HL-60/S4 treated with retinoic acid at 250 ng/mL for 4 days and 3 days (cell line): Measurements from ENCODE around the gene BMS1.
"Not testable (repeated sequence)": the region's sequence is repeated elsewhere in the genome, so short reads cannot be mapped to it uniquely, and the experiment has no call there.

Source experiments
- in situ Hi-C: fragments of 300-500 bp; cut with MboI; formaldehyde crosslinking; loops from 2 replicates; pipeline ENCODE4 v1.7.0; 2022; ENCODE audit warnings: low sequenced_read_pairs

The BMS1 gene, protein sequence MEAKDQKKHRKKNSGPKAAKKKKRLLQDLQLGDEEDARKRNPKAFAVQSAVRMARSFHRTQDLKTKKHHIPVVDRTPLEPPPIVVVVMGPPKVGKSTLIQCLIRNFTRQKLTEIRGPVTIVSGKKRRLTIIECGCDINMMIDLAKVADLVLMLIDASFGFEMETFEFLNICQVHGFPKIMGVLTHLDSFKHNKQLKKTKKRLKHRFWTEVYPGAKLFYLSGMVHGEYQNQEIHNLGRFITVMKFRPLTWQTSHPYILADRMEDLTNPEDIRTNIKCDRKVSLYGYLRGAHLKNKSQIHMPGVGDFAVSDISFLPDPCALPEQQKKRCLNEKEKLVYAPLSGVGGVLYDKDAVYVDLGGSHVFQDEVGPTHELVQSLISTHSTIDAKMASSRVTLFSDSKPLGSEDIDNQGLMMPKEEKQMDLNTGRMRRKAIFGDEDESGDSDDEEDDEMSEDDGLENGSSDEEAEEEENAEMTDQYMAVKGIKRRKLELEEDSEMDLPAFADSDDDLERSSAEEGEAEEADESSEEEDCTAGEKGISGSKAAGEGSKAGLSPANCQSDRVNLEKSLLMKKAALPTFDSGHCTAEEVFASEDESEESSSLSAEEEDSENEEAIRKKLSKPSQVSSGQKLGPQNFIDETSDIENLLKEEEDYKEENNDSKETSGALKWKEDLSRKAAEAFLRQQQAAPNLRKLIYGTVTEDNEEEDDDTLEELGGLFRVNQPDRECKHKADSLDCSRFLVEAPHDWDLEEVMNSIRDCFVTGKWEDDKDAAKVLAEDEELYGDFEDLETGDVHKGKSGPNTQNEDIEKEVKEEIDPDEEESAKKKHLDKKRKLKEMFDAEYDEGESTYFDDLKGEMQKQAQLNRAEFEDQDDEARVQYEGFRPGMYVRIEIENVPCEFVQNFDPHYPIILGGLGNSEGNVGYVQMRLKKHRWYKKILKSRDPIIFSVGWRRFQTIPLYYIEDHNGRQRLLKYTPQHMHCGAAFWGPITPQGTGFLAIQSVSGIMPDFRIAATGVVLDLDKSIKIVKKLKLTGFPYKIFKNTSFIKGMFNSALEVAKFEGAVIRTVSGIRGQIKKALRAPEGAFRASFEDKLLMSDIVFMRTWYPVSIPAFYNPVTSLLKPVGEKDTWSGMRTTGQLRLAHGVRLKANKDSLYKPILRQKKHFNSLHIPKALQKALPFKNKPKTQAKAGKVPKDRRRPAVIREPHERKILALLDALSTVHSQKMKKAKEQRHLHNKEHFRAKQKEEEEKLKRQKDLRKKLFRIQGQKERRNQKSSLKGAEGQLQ

GRCh38 chr10:42782446-42783180 is at the start of gene BMS1:
Gene BMS1 (plus strand): TSS chr10:42782795. CDS start chr10:42784395, 1,600 bp downstream.
- in situ Hi-C loops: no loop called here

GRCh38 chr10:42734536-42734935 is 48.1 kb upstream of the BMS1 start:
- in situ Hi-C loops: no loop called here

GRCh38 chr10:42738679-42739078 is 43.9 kb upstream of the BMS1 start:
- in situ Hi-C loops: no loop called here

- in situ Hi-C loops: not testable (repeated sequence)
Measured at GRCh38 chr10:42741536-42741935, 41.1 kb upstream of the BMS1 start.

GRCh38 chr10:42743697-42744096 is 38.9 kb upstream of the BMS1 start:
- in situ Hi-C loops: no loop called here

- in situ Hi-C loops: no loop called here
Measured at GRCh38 chr10:42744134-42744701, 38.4 kb upstream of the BMS1 start.

DNA sequence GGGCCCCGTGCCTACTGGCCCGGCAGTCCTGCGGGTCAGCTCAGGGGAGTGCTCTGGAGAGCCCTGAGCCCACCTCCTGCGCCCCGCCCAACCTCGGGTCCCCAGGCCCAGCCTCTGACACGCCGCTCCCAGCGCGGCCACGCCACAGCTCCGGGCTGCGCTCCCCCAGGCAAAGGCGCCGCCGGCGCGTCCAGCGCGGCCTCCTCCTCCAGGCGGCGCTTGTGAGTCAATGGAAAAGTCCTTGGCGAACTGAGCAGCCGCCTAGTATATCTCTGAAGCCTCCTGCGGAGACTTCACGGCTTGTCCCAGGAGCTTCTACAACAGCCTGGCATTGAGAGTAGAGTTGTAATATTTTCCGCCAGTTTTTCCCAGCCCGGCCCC is 29.5 kb upstream of the BMS1 start:
- in situ Hi-C loops: no loop called here

DNA sequence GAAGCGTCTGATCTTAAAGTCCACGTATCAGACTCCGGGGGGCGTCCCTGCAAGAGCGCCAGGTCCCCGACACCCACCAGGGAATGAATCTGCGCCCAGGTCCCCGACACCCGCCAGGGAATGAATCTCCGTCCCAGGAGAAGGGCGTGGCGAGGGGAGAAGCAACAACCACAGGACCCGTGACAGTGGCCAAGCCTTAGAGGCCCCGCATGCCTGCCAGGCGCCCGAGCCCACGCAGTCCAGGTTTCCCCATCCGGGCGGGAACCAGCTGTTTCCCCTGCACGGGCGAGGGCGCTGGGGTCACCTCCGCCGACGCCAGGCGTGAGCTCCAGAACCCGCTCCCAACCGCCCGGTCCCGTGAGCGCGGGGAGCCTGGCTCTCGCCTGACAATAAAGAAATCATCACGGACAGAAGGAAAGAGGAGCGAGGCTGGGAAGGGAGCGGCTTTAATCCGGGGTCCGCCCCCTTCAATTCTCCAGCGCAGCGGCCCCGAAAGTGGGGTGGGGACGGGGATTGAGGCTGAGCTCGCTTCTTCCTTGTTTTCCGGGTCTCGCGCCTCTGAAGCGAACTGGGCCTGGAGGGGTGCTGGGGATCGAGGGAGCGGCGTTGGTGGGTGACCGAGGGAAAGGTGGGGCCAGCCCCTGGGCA is 29.0 kb upstream of the BMS1 start:
- in situ Hi-C loops: no loop called here

- in situ Hi-C loops: no loop called here
Measured at GRCh38 chr10:42754155-42755027, 28.2 kb upstream of the BMS1 start.

DNA sequence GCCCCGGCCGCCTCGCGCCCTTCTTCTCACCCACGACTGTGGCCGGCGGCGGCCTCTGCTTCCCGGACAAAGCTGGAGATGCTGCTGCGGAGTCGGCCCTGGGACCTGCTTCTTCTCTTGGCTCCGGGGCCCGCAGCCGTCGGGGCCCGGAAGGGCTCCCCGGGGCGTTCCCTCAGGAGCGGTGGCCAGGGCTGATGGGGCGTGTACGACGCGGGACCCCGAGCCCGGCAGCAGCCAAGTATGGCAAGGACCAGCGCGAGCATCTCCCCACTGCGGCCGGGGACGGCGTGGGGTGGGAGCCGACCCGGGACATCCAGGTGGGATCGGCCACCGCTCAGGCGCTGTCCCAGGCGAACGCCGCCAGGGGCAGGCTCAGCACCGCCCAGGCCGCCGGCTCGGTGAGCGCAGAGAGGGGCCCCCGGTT is 27.6 kb upstream of the BMS1 start:
- in situ Hi-C loops: no loop called here

- in situ Hi-C loops: no loop called here
Measured at GRCh38 chr10:42755556-42756093, 27.0 kb upstream of the BMS1 start.

- in situ Hi-C loops: no loop called here
Measured at GRCh38 chr10:42767906-42768305, 14.7 kb upstream of the BMS1 start.

- in situ Hi-C loops: no loop called here
Measured at GRCh38 chr10:42768581-42769152, 13.9 kb upstream of the BMS1 start.

DNA sequence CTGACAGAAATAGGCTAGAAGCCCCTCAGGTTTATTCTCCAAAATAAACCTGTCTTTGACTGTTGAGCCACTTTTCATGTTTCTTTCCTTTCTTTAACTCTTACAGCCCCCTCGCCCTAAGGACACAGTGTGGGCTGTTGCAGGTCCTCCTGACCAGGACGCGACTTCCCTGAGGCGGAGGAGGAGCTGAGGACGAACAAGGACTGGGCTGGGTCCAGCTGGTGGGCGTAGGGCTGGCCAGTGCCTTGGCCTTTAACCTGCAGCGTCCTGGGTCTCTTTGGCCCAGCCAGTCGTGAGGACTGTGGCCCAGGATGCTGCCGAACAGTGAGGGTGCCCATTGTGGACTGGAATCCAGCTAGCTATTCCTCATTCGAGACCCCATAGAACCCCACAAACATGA is 13.4 kb upstream of the BMS1 start:
- in situ Hi-C loops: no loop called here

- in situ Hi-C loops: no loop called here
Measured at GRCh38 chr10:42769673-42770072, 12.9 kb upstream of the BMS1 start.

DNA sequence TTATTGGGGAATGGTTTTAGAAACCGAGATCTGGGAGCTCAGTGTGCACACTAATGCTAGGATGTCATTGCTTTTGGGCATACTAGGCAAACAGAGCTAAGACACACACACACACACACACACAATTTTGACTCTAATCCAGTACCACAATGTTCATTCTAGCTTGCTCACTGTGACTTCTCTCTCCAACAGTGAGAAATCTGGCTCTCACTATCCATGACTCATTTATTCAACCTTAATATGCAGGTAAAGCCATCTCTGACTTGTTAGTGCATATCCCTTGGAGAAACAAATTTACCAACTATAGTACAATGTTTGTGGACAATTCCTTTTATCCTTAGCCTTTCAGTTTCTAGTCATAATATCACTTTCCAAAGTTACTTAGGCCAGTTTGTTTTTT is 5.9 kb upstream of the BMS1 start:
- in situ Hi-C loops: no loop called here

- in situ Hi-C loops: no loop called here
Measured at GRCh38 chr10:42780456-42780855, 2.1 kb upstream of the BMS1 start.

DNA sequence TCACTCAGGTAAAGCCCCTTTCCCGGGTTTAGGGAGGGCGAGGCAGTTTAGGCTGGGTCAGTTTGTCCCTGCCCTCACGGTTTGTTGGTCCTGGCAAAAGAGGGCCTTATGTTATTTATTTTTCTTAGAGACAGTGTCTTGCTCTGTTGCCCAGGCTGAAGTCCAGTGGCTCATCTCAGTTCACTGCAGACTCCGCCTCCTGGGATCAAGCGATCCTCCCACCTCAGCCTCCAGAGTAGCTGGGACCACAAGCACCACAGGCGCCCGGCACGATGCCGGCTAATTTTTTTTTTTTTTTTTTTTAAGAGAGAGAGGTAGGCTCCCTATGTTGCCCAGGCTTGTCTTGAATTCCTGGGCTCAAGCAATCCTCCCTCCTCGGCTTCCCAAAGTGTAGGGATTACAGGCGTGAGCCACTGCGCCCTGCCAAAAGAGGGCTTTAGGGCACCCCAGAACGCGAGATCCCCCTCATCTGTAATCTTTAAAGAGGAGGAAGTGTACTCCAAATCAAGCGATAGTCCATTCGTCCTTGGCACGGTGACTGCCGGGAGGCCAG is 626 bp upstream of the BMS1 start:
- in situ Hi-C loops: no loop called here
